Raji (cell line): ENCODE measurements around the gene ZDHHC12.

Experiments
- POLR2A ChIP-seq: IDR thresholded peaks from 2 replicates; pipeline ENCODE4 v1.6.1; 2011; ENCODE audit warnings: low read depth, low read length, control low read depth; ENCODE audit not compliant: insufficient read depth

ZDHHC12 gene

GRCh38 chr9:128719919-128720605 is 3.9 kb downstream of the ZDHHC12 start:
- no peak for TF ChIP-seq POLR2A

GRCh38 chr9:128718475-128718874 is 5.5 kb downstream of the ZDHHC12 start:
- no peak for TF ChIP-seq POLR2A

- TF ChIP-seq POLR2A = no peak
Observed at GRCh38 chr9:128718047-128718446, 5.9 kb downstream of the ZDHHC12 start.

GRCh38 chr9:128716581-128717254 is 7.2 kb downstream of the ZDHHC12 start:
- TF ChIP-seq POLR2A = no peak

GRCh38 chr9:128715436-128715750 is 8.5 kb downstream of the ZDHHC12 start:
- TF ChIP-seq POLR2A = no peak

- no peak for TF ChIP-seq POLR2A
Observed at GRCh38 chr9:128714586-128715435, 9.1 kb downstream of the ZDHHC12 start.

GRCh38 chr9:128713941-128714573 is 9.9 kb downstream of the ZDHHC12 start:
- no peak for TF ChIP-seq POLR2A

- TF ChIP-seq POLR2A = no peak
Observed at GRCh38 chr9:128713411-128713780, 10.5 kb downstream of the ZDHHC12 start.

GRCh38 chr9:128712451-128713410 is 11.2 kb downstream of the ZDHHC12 start:
- no peak for TF ChIP-seq POLR2A

- TF ChIP-seq POLR2A = no peak
Observed at GRCh38 chr9:128707446-128707845, 16.5 kb downstream of the ZDHHC12 start.

GRCh38 chr9:128706671-128707381 is 17.1 kb downstream of the ZDHHC12 start:
- no peak for TF ChIP-seq POLR2A

- no peak for TF ChIP-seq POLR2A
Observed at GRCh38 chr9:128706045-128706444, 17.9 kb downstream of the ZDHHC12 start.

- no peak for TF ChIP-seq POLR2A
Observed at GRCh38 chr9:128705051-128705965, 18.6 kb downstream of the ZDHHC12 start.
